NCI-H345 (cell line): ENCODE measurements around the gene TMEM200B.
"Not testable (repeated sequence)": the region's sequence is repeated elsewhere in the genome, so short reads cannot be mapped to it uniquely, and the experiment has no call there.

Experiments
- DNase-seq: peaks from one replicate; lab custom pipeline; 2025; lab: John Stamatoyannopoulos, UW

Gene TMEM200B

DNA sequence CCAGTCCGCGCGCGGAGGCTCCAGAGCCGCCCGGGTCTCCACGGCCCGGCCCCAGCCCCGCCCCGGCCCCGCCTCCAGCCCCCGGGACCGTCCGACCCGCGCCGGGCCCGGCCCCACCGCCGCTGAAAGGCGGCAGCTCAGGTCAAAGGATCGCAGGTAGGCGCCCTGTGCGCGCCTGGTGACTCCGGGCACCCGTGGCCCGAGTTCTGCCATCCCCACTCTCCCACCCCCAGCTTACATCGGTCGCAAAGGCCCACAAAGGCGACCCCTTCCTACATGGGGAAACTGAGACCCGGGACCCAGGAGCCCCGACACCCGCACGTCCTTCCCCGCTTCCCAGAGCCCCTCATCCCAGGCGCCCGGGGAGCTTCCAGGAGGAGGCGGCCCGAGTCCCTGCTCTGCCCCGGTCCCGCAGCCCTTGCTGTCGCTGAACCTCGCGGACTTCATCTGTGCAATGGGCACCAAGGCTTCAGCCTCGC is at the start of gene TMEM200B:
Gene TMEM200B, minus strand, starts transcription at position 17 of the 479 bp plus-strand sequence. CDS start 2,075 bp downstream, outside the sequence.
- no peak for DNase-seq

GRCh38 chr1:29172415-29172939 is 48.8 kb upstream of the TMEM200B start:
- no peak for DNase-seq

DNA sequence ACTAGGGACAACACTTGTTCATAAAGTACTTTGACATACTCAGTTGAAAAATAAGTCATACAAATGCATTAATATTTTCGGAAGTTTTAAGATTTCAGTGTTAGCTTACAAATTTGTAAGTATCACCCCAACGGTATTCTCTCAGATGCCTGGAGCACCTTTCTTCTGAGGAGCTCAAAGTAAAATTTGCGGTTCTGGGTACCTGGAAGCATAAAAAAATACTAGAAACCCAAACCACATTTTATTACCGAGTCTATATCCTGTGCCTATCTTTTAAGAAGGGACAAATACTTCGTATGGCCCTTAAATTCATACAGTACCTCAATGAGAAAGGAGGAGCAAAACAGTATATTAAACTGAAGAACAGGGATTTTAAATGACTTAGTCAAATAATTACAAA is 47.8 kb upstream of the TMEM200B start:
- no peak for DNase-seq

- DNase-seq: no peak
These were observed 47.4 kb upstream of the TMEM200B start for GRCh38 chr1:29171089-29171488.

DNA sequence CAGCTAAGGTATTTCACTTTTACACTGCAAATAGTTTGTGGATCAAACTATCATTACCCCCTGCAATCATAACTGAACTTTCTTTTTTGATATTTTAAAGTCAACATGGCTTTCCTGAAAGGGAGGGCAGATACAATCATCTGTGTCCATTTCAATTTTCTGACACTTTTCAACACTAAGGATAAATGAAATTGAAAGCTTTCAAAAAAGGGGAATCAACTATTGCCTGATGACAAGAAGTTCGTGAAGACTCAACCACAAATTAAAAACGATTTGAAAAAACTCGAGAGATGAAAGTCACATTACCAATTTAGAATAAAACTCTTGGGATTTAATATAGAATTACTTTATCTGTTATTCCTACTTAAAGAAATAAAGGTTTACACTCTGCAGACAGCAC is 46.3 kb upstream of the TMEM200B start:
- no peak for DNase-seq

DNA sequence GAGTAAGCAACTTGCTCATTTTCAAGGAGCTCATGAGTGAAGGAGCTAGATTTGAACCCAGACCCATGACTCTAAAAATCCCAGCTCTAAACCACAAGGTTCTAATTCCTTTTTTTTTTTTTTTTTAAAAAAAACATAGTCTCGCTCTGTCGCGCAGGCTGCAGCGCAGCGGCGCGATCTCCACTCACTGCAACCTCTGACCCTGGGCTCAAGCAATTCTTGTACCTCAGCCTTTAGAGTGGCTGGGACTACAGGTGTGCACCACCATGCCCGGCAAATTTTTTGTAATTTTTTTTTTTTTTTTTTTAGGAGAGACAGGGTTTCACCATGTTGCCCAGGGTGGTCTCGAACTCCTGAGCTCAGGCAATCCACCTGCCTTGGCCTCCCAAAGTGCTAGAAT is 44.2 kb upstream of the TMEM200B start:
- no peak for DNase-seq

- no peak for DNase-seq
These were observed 42.7 kb upstream of the TMEM200B start for GRCh38 chr1:29166291-29166878.

- no peak for DNase-seq
These were observed 40.9 kb upstream of the TMEM200B start for GRCh38 chr1:29164588-29164987.

GRCh38 chr1:29162476-29163138 is 38.9 kb upstream of the TMEM200B start:
- no peak for DNase-seq

DNA sequence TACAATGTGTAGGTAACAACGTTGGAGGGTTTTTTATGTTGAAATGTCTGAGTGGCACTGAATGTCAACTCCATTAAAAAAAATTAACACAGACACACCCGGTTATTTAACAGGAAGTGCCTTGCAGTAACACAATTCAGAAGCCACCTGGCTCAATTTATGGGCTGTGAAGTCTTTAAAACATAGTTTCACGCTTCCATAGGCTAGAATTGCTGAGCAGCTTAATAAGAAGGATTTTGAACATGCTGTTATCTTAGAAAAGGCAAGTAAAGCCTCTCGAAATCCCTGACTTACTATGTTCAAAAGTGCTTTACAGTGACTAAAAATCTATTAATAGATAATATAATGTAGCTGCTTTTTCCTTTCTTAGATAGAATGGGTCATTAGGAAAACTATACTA is 38.3 kb upstream of the TMEM200B start:
- no peak for DNase-seq

- no peak for DNase-seq
These were observed 36.1 kb upstream of the TMEM200B start for GRCh38 chr1:29159773-29160172.

- no peak for DNase-seq
These were observed 33.5 kb upstream of the TMEM200B start for GRCh38 chr1:29157269-29157601.

- DNase-seq: no peak
These were observed 33.0 kb upstream of the TMEM200B start for GRCh38 chr1:29156543-29157268.

DNA sequence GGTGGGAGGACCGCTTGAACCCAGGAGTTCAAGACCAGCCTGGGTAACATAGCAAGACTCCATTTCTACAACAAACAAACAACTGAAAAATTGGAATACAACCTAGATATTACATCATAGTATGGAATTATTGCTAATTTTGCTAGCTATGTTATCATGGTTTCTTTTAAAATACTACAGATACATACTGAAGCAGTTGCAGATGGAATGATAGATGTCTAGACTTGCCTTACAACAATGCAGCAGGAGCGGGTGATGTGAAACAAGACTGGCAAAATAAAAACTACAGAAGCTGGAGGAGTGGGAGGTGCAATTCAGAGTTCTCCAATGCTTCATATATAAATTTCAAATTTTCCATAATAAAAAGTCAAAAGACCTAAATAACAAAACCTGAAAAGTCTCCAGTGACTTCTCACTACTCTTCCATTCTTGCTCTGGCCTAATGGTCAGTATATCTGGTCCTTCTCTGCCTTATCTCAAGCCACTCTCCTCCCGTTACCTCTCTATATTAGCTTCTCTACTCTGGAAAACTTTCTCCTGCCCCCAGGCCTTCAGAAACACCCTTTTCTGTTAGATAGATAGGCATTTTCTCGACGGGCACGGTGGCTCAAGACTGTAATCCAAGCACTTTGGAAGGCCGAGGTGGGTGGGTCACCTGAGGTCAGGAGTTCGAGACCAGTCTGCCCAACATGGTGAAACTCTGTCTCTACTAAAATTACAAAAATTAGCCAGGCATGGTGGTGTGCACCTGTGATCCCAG is 28.5 kb upstream of the TMEM200B start:
- no peak for DNase-seq

GRCh38 chr1:29150346-29150745 is 26.6 kb upstream of the TMEM200B start:
- not testable (repeated sequence) for DNase-seq

DNA sequence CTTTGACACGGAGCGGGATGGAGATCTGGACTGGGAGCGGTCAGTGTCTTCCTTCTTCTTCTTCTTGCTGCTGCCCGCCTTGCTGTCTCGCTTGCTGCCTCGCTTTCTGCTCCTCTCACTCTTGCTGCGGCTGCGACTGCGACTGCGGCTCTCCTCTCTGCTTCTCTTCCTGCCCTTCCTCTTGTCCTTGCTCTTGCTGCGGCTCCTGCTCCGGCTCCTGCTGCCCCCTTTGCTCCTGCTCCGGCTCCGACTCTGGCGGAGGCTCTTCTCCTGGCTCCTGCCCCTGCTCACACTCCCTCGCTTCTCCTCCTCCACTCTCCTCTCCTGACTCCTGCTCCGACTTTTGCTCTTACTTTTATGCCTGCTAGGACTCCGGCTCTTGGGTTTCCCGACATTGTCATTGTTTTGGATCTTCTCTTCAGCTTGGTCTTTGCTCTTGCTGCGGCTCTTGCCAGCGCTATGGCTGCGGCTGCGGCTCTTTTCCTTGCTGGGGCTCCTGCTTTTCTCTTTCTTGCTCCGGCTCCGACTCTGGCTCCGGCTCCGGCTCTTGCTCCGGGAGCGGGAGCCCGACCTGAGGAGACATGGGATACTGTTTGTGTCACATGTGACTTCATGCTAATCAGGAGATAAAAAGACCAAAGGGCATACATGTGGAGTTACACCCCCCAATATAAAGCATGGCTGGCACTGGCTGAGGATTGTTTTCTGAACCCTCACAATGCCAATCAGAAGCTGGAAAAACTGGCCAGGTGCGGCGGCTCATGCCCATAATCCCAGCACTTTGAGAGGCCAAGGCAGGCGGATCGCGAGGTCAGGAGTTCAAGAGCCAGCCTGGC is 25.2 kb upstream of the TMEM200B start:
- no peak for DNase-seq

DNA sequence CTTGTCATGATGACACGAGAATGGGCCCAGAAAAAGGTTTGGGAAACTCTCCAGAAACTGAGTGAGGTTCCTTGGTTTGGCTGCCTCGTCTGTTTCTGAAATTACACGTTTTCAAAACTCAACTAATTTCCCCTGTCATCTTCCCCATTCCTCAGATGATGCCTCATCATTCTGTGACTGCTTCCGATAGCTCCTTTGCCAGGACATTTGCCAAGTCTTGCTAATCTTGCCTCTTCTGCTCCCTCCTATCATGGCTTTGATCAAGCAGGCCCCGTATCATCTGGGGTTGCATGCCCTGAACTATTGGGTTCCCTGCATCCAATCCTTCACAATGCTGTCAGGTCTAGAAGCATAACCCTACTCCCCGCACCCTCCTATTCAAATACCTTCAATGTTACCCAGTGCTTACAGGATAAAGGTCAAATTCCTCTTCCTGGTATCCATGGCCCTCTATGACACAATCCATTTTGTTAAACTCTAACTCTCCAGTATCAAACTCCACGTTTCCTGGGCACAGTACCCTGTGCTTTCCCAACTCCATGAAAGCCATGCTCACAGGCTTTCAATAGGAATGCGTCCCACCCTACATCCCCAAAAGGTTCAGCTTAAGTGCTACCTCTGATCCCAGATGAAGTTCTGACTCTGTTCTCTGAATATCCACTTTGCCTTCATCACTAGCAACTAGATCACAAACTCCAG is 22.2 kb upstream of the TMEM200B start:
- no peak for DNase-seq

DNA sequence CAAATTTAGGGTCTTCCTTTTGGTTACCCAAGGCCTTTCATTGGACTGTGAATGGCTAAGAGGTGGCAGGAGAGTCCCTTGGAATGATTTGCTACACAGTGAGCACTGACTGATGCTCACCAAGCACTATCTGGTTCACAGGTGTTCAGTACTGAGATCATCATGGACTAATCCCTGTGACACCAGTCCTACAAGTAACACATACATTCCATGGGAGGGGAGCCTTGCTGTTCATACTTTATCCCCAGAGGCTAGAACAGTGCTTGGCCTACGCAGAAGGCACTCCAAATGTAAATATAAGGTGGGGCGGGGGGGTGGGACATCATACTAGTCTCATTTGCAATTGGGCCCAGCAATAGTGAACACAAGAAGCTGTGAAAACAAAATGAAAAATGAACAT is 20.5 kb upstream of the TMEM200B start:
- no peak for DNase-seq

GRCh38 chr1:29142714-29143113 is 19.0 kb upstream of the TMEM200B start:
- no peak for DNase-seq

DNA sequence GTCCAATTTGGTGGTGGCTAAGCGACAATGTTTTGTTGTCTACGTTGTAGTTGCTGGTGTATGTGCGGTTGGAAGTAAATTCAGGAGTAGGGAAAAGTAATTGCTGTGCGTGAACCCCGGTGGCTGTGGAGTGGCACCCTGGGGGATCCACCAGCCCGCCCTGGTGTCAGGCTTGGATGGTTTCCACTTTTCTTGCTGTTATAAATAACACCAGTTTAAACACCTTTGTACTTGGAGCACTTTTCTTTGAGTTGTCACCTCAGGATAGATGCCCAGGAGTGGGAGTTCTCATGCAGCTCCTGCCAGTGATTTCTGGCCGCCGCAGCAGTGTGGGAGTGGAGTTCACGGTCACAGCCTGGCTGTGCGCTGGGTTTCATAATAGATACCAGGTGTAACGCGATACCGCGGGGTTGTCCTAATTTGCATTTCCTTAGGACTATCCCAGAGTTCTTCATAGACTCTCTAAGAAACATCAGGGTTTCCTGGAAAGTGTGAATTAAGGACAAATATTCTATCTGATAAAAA is 12.8 kb upstream of the TMEM200B start:
- no peak for DNase-seq

DNA sequence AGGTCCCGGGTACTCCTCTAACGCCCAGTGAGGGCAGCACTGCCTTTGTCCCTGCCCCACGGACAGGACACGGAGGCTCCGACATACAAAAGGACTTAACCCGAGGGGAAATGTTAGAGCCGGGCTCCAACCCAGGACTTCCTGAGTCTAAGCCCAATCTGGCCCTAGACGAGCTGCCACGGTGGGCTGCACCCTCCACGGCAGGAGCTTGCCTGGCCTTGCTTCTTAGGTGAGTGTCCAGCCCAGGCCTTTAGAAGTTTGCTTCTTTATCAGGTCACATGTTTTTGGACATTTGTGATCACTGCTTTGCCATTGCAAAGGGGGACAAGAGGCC is 11.0 kb upstream of the TMEM200B start:
- no peak for DNase-seq
